Putamen (tissue), 1 donor: Measurements from ENCODE around the gene TMEM253.

Experiments used
- DNase-seq: peaks from one replicate; pipeline ENCODE4 v3.0.0-alpha.2; 2016; ENCODE audit warnings: low spot score

The TMEM253 gene

GRCh38 chr14:21100931-21101330, at the start of gene TMEM253:
TSS of gene TMEM253 (plus strand) at chr14:21101066. CDS start at chr14:21101344, 278 bp downstream.
- DNase-seq, result no peak

GRCh38 chr14:21053184-21054122, 47.4 kb upstream of the TMEM253 start:
- no peak for DNase-seq

DNA sequence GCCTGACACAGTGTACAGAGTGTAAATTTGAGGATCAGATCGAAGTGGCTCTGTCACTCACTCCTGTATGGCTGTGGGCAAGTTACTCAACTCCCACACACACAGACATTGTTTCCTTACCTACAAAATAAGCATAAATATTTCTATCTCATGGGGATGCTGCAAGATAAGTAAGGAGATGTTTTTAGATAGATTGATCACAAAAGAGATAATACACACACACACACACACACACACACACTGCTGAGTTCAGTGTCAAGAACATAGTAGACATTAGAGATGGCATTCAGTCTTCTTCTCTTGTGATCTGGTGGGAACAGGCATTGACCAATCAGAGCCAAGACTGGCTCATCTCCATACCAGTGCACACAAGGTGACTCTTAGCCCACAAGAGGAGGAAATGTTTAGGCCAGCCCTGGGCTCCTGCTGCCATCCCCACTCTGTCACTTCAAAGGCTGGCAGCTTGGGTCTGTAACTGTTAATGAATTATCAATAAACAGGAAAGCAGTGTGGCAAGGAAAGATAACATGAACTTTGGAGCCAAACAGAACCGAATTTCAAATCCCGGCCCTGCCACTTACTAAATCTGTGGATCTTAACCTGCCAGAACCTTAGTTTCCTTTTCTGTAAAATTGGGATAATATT, 46.6 kb upstream of the TMEM253 start:
- DNase-seq, result no peak

GRCh38 chr14:21054768-21055145, 46.1 kb upstream of the TMEM253 start:
- no peak for DNase-seq

DNA sequence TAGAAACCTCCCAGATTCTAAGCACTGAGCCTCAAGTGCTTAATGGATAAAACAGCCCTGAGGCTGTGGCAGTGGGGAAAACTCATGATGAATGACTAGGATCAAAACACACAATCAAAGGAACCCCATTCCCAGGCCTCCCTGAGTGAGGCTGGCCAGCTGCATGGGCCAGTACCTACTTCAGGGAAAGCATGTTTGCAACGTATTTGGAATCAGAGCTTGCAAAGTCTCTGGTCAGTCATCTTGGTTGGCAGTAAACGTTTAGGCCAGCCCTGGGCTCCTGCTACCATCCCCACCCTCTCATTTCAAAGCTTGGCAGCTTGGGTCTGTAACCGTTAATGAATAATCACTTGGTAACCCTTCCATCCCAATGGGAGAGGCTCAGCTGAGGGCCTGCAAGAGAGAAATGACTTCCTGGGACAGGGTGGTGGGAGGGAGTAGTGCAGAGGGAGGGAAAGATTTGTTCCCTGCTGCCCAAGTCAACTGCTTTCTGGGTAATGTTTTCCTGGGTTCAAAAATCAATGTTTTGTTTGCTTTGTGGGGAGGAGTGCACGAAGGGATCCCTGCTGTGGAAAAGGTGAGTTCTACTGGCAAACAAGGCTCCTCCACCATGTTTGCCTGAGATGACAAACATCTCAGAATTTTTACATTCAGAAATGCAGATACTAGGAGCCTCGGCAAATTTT, 45.3 kb upstream of the TMEM253 start:
- no peak for DNase-seq

GRCh38 chr14:21056520-21057163, 44.2 kb upstream of the TMEM253 start:
- DNase-seq, result no peak

DNA sequence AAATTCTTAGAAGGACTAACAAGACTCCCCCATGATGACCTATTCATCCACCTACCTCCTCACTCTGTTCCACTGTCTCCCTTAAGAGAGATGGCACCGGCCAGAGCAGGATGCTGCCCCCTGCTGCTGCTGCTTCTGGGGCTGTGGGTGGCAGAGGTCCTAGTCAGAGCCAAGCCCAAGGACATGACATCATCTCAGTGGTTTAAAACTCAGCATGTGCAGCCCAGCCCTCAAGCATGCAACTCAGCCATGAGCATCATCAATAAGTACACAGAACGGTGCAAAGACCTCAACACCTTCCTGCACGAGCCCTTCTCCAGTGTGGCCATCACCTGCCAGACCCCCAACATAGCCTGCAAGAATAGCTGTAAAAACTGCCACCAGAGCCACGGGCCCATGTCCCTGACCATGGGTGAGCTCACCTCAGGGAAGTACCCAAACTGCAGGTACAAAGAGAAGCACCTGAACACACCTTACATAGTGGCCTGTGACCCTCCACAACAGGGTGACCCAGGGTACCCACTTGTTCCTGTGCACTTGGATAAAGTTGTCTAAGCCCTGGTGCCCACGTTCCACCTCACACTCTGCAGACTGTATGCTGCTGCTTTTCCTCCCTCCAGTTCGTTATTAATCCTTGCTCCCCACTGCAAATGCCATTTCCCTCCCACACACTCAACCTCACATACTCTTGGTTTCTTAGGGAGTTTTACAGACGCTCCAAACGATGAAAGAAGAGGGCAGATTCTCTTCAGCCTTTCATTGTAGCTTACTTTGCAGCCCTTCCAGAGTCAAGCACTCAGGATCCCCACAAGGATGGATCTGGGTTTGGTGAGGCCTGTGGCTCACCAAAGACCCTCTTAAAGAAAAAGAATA, 42.8 kb upstream of the TMEM253 start, which contains the start of gene RNASE8:
RNASE8 (plus strand) TSS at position 20 of the 873 bp plus-strand sequence; CDS start at position 91, 71 bp downstream.
- no peak for DNase-seq

- no peak for DNase-seq
Observed at GRCh38 chr14:21058903-21059302, 42.0 kb upstream of the TMEM253 start.

GRCh38 chr14:21059842-21060613, 40.8 kb upstream of the TMEM253 start:
- DNase-seq, result no peak

DNA sequence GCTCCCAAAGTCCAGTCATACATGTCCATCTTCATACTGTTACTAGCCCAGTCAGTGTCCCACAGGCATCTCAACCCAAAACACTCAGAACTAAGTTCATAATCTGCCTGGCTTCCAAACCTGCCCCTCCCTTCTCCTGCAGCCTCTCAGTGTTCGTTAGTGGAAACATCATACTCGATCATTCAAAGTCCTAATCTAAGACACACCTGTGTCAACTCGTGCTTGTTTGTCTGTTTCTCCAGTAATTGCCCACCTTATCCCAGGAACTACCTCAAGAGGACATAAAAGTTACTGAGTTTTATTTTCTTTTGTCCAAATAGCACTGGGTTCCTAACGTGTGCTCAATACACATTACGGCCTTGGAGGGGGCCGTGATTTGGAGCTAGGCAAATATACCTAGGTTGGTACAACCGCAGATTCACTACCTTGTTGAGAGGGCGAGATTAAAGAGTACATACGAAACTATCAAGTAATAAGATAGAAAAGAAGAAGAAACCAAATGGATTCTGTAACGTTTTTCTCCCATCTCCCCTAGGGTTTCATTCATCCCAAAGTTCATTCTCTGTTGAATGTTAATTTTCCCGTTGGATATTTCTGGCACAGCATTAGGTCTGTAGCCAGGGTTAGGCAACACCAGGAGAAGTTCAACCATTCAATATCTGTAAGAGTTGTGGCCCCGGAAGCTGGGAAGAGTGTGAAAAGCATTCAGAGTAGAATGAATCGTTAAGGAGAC, 40.1 kb upstream of the TMEM253 start:
- DNase-seq, result no peak

- no peak for DNase-seq
Observed at GRCh38 chr14:21061347-21061668, 39.6 kb upstream of the TMEM253 start.

DNA sequence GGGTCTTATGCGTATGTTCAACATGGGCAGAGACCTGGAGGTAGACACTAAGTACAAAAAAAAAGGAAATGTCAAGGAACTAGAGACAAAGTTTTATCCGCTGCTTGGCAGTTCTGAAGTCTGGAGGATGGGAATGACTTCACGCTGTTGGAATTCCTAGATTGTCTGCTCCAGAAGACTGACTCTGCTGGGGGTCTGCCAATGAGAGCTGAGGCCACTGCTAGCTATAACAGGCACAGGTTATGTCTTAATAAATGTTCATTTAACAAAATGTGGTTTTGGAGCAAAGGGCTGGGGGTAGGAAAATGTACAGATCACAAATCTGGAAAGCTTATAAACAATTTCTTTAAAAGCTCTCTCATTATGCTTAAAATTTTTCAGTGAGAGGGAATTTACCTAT, 37.4 kb upstream of the TMEM253 start:
- no peak for DNase-seq

DNA sequence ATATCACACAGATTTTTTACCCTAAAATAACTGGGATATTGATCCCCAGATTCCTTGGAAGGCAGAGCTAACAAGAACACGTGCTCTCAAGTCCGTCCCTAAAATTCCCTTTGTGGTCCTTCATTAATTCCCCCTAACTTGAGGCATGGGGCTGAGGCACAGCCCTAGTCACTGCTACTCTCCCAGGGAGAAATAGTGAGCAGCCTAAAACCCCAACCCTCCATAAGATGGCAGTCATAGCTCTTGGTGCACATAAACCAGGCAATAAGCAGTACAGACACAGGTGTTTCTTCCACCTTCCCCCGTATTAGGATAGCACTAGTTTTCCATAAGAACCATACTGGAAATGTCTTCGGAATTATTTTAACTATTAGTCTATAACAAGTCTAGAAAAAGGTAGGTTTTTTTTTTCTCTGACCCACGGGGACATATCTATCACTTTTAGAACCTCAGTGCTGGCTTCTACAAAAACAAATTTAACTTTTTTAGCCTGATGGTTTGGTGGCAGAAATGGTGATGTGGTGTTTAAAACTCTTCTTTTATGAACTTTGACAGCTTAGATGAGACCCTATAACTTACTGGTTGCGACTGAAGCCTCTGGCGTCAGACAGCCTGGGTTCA, 33.9 kb upstream of the TMEM253 start:
- DNase-seq, result no peak

- peak; percentile 45 for DNase-seq
Observed at GRCh38 chr14:21068521-21069387, 32.1 kb upstream of the TMEM253 start.

GRCh38 chr14:21069388-21070082, 31.3 kb upstream of the TMEM253 start:
- DNase-seq, result peak; percentile 84

DNA sequence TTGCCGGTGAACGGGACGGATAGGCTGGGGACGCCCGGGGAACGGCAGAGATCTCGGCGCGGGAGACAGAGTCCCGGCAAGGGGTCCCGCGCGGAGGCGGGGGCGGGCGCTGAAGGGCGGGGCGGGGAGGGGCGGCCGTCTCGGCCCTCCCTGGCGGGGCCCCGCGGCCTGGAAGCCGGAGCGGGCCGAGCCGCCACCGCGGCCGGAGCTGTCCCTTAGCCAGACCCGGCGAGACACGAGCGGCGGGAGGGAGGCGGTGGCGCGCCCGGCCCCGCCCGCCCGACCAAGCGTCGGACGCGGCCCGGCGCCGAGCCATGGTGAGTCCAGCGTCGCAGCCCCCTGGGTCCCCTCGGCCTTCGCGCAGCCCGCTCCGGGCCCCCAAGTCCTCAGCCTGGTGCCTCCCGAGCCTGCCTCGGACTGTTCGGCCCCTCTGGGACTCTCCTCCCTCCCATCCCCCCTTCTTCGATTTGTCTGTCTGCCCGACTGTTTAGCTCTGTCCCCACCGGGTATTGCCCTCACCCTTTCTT, 30.7 kb upstream of the TMEM253 start, which contains the start of gene ARHGEF40:
ARHGEF40 (plus strand) TSS at position 222 of the 527 bp plus-strand sequence; CDS start at position 315, 93 bp downstream.
- peak; percentile 84 for DNase-seq

DNA sequence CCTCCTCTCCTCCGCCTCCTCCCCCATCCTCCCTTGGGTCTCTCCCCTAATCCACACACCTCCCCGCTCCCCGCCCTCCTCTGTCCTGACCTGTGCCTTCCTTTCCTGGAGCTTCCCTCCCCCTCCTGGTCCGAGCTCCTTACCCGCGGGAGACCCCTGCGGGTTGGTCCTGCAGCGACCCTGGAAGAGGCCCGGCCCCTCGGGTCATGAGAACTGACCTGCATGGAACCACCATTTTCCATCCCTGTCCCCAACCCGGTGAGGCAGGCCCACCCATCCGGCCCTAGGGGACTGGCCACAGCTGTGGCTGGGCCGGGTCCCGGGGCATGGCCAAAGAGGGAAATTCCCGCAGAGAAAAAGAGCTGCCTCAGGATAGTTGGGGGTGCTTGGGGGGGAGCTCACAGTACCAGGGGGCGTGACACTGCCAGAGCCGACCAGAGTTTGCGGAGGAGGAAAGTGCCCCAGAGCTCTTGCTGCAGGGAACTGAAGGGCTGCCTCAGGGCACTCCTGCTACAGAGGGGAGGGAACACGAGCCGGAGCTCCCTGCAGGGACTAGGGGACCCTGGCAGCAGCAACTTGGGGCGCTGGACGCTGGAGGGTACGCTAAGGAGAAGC, 30.1 kb upstream of the TMEM253 start:
- peak; percentile 39 for DNase-seq
